ENCODE data around the gene MVB12B. TPM values are rescaled to one million over a fixed set of nuclear protein-coding genes. Genes with fewer than 3 reads are reported as not detected.

MVB12B gene
- total RNA-seq, 1 experiment from 2014 or later, result 5.7 TPM

DNA sequence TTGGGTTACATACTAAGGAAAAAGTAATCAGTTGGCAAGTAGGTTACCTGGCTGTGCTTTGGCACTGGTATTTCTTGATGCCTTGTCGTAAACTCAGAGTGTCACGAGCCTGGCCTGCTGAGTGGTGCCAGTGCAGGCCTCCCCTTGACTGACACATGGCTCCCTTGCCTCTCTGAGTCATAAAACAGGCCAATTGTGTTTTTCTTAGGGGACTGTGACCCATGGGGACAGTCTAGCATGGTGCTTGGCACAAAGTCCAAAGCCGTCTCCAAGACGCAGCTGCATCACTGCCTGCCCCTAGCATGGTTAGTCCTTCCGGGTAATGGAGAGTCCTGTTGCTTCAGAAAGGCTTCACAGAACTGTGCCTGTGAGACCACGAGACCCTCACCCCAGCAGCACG is 132.5 kb downstream of the MVB12B start:
- DNase-seq (ENCODE audit: low spot score), result no peak
- no peak overlapping the region for H3K27ac Mint-ChIP-seq
- no peaks in the 10 kb centered on the region for H3K9me3 Mint-ChIP-seq
- H3K4me3 Mint-ChIP-seq, result no peak overlapping the region
- peaks cover 4% of the 10 kb centered on the region for H3K4me1 Mint-ChIP-seq
- H3K27me3 Mint-ChIP-seq (ENCODE audit: low read depth), result no peaks in the 10 kb centered on the region
- POLR2A ChIA-PET, result no interaction called here
- CTCF ChIA-PET, result interaction anchor here (0.6 kb wide), 1 partner anchor 17 kb away, joined by 5 read pairs; no protein-coding TSS in a partner anchor
- ATAC-seq, result no peak
- TF ChIP-seq NR3C1 (CRISPR knock-in tag; conservative IDR thresholded peaks at IDR 0.05; ENCODE audit: low read depth) (no peak), NFATC4 (CRISPR knock-in tag; IDR thresholded peaks at IDR 0.05) (no peak), FOXK1 (CRISPR knock-in tag; IDR thresholded peaks at IDR 0.05) (no peak), ARID4B (CRISPR knock-in tag; IDR thresholded peaks at IDR 0.05; ENCODE audit: borderline replicate concordance) (no peak), GTF2I (CRISPR knock-in tag; conservative IDR thresholded peaks at IDR 0.05) (no peak), ZNF423 (CRISPR knock-in tag; IDR thresholded peaks at IDR 0.05) (no peak), FOXP4 (CRISPR knock-in tag; IDR thresholded peaks at IDR 0.05) (no peak), RORB (CRISPR knock-in tag; IDR thresholded peaks at IDR 0.05) (no peak), TP53 (CRISPR knock-in tag; IDR thresholded peaks at IDR 0.05) (no peak), SMAD3 (CRISPR knock-in tag; IDR thresholded peaks at IDR 0.05; ENCODE audit: borderline replicate concordance) (no peak), EMX1 (CRISPR knock-in tag; IDR thresholded peaks at IDR 0.05) (no peak), ZBTB43 (CRISPR knock-in tag; IDR thresholded peaks at IDR 0.05) (no peak), NR2C2 (CRISPR knock-in tag; IDR thresholded peaks at IDR 0.05) (no peak), ZNF317 (CRISPR knock-in tag; IDR thresholded peaks at IDR 0.05; ENCODE audit: borderline replicate concordance, low read depth) (no peak)
- TF ChIP-seq, protein P1, sequence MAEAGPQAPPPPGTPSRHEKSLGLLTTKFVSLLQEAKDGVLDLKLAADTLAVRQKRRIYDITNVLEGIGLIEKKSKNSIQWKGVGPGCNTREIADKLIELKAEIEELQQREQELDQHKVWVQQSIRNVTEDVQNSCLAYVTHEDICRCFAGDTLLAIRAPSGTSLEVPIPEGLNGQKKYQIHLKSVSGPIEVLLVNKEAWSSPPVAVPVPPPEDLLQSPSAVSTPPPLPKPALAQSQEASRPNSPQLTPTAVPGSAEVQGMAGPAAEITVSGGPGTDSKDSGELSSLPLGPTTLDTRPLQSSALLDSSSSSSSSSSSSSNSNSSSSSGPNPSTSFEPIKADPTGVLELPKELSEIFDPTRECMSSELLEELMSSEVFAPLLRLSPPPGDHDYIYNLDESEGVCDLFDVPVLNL (CRISPR knock-in tag; IDR thresholded peaks at IDR 0.05; ENCODE audit: borderline replicate concordance, low read depth), result no peak
- TF ChIP-seq, protein P2, sequence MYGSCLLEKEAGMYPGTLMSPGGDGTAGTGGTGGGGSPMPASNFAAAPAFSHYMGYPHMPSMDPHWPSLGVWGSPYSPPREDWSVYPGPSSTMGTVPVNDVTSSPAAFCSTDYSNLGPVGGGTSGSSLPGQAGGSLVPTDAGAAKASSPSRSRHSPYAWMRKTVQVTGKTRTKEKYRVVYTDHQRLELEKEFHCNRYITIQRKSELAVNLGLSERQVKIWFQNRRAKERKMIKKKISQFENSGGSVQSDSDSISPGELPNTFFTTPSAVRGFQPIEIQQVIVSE (CRISPR knock-in tag; IDR thresholded peaks at IDR 0.05; ENCODE audit: borderline replicate concordance), result no peak
- TF ChIP-seq, protein P3, sequence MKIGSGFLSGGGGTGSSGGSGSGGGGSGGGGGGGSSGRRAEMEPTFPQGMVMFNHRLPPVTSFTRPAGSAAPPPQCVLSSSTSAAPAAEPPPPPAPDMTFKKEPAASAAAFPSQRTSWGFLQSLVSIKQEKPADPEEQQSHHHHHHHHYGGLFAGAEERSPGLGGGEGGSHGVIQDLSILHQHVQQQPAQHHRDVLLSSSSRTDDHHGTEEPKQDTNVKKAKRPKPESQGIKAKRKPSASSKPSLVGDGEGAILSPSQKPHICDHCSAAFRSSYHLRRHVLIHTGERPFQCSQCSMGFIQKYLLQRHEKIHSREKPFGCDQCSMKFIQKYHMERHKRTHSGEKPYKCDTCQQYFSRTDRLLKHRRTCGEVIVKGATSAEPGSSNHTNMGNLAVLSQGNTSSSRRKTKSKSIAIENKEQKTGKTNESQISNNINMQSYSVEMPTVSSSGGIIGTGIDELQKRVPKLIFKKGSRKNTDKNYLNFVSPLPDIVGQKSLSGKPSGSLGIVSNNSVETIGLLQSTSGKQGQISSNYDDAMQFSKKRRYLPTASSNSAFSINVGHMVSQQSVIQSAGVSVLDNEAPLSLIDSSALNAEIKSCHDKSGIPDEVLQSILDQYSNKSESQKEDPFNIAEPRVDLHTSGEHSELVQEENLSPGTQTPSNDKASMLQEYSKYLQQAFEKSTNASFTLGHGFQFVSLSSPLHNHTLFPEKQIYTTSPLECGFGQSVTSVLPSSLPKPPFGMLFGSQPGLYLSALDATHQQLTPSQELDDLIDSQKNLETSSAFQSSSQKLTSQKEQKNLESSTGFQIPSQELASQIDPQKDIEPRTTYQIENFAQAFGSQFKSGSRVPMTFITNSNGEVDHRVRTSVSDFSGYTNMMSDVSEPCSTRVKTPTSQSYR (CRISPR knock-in tag; IDR thresholded peaks at IDR 0.05), result no peak
- H3K36me3 Mint-ChIP-seq, result no peaks in the 10 kb centered on the region

Data from WTC11 (cell line).